GM18519 (cell line): ENCODE results near the gene ST6GALNAC3.

Experiments
- ATAC-seq: cut with Tn5 transposase; IDR thresholded peaks from one replicate; pipeline ENCODE4 v1.9.1; 2021; ENCODE audit warnings: mild to moderate bottlenecking, moderate library complexity; ENCODE audit not compliant: unreplicated experiment, low FRiP score

The ST6GALNAC3 gene

GRCh38 chr1:76179219-76179698 lies 104.7 kb downstream of the ST6GALNAC3 start:
- no peak for ATAC-seq

GRCh38 chr1:76185207-76185606 lies 110.7 kb downstream of the ST6GALNAC3 start:
- ATAC-seq = no peak

- no peak for ATAC-seq
Observed at GRCh38 chr1:76186554-76187170, 112.1 kb downstream of the ST6GALNAC3 start.

GRCh38 chr1:76187436-76187835 lies 112.9 kb downstream of the ST6GALNAC3 start:
- ATAC-seq = no peak

- ATAC-seq = no peak
Observed at GRCh38 chr1:76189310-76189709, 114.8 kb downstream of the ST6GALNAC3 start.

GRCh38 chr1:76190749-76191424 lies 116.3 kb downstream of the ST6GALNAC3 start:
- ATAC-seq = peak; percentile 80

- ATAC-seq = no peak
Observed at GRCh38 chr1:76191561-76191960, 117.0 kb downstream of the ST6GALNAC3 start.

- no peak for ATAC-seq
Observed at GRCh38 chr1:76198452-76198851, 123.9 kb downstream of the ST6GALNAC3 start.

GRCh38 chr1:76202670-76203069 lies 128.1 kb downstream of the ST6GALNAC3 start:
- ATAC-seq = no peak

- ATAC-seq = no peak
Observed at GRCh38 chr1:76203127-76203526, 128.6 kb downstream of the ST6GALNAC3 start.

GRCh38 chr1:76209238-76209637 lies 134.7 kb downstream of the ST6GALNAC3 start:
- ATAC-seq = no peak

GRCh38 chr1:76209648-76210047 lies 135.1 kb downstream of the ST6GALNAC3 start:
- ATAC-seq = no peak

- ATAC-seq = no peak
Observed at GRCh38 chr1:76210160-76210559, 135.6 kb downstream of the ST6GALNAC3 start.

GRCh38 chr1:76218888-76219287 lies 144.3 kb downstream of the ST6GALNAC3 start:
- ATAC-seq = no peak

- no peak for ATAC-seq
Observed at GRCh38 chr1:76219366-76219818, 144.8 kb downstream of the ST6GALNAC3 start.

GRCh38 chr1:76224752-76225151 lies 150.2 kb downstream of the ST6GALNAC3 start:
- no peak for ATAC-seq

GRCh38 chr1:76225526-76225925 lies 151.0 kb downstream of the ST6GALNAC3 start:
- no peak for ATAC-seq

- ATAC-seq = no peak
Observed at GRCh38 chr1:76227621-76228020, 153.1 kb downstream of the ST6GALNAC3 start.

GRCh38 chr1:76229279-76230005 lies 154.9 kb downstream of the ST6GALNAC3 start:
- no peak for ATAC-seq

- ATAC-seq = no peak
Observed at GRCh38 chr1:76230842-76231281, 156.3 kb downstream of the ST6GALNAC3 start.

- ATAC-seq = peak; percentile 44
Observed at GRCh38 chr1:76231320-76231719, 156.8 kb downstream of the ST6GALNAC3 start.
